Panc1 (cell line): ENCODE results near the gene TLR3.

Source experiments
- POLR2AphosphoS5 ChIP-seq: IDR thresholded peaks from 2 replicates; pipeline ENCODE4 v1.6.1; 2012; ENCODE audit warnings: mild to moderate bottlenecking, low read depth, low read length, moderate library complexity
- TF ChIP-seq, protein P1 (sequence below): fragments of 450-650 bp; IDR thresholded peaks from 2 replicates; pipeline ENCODE4 v1.5.1; 2017; ENCODE audit warnings: mild to moderate bottlenecking
- TF ChIP-seq, protein P2 (sequence below), 2 experiments: IDR thresholded peaks; 2 replicates each; pipeline ENCODE4 v1.6.1; 2011 to 2012; ENCODE audit warnings: low read depth in 2 of 2, control low read depth in 1 of 2, low read length in 1 of 2, mild to moderate bottlenecking in 1 of 2, moderate library complexity in 1 of 2; ENCODE audit not compliant: insufficient read depth in 1 of 2

DNA sequence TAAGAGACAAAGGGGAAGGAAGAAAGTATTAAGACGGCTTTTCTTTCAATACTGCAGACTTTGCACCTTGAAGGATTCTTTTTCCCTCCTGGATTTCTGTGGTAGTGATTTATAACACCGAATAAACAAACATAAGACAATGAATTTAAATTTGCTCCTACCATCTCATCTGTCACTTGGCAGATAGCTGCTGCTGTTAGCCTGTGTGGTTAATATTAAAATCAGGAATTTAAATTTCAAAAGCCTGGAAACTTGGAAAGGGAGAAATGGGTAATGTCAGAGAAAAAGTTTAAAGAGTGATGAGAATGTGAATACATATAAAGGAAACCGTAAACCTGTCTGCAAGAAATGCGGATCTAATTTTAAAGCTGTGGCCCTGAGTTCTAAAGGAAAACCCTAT, 39.0 kb downstream of the TLR3 start:
- TF ChIP-seq, protein P1, sequence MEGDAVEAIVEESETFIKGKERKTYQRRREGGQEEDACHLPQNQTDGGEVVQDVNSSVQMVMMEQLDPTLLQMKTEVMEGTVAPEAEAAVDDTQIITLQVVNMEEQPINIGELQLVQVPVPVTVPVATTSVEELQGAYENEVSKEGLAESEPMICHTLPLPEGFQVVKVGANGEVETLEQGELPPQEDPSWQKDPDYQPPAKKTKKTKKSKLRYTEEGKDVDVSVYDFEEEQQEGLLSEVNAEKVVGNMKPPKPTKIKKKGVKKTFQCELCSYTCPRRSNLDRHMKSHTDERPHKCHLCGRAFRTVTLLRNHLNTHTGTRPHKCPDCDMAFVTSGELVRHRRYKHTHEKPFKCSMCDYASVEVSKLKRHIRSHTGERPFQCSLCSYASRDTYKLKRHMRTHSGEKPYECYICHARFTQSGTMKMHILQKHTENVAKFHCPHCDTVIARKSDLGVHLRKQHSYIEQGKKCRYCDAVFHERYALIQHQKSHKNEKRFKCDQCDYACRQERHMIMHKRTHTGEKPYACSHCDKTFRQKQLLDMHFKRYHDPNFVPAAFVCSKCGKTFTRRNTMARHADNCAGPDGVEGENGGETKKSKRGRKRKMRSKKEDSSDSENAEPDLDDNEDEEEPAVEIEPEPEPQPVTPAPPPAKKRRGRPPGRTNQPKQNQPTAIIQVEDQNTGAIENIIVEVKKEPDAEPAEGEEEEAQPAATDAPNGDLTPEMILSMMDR = no peak
- no peak for TF ChIP-seq POLR2AphosphoS5
- TF ChIP-seq, protein P2, sequence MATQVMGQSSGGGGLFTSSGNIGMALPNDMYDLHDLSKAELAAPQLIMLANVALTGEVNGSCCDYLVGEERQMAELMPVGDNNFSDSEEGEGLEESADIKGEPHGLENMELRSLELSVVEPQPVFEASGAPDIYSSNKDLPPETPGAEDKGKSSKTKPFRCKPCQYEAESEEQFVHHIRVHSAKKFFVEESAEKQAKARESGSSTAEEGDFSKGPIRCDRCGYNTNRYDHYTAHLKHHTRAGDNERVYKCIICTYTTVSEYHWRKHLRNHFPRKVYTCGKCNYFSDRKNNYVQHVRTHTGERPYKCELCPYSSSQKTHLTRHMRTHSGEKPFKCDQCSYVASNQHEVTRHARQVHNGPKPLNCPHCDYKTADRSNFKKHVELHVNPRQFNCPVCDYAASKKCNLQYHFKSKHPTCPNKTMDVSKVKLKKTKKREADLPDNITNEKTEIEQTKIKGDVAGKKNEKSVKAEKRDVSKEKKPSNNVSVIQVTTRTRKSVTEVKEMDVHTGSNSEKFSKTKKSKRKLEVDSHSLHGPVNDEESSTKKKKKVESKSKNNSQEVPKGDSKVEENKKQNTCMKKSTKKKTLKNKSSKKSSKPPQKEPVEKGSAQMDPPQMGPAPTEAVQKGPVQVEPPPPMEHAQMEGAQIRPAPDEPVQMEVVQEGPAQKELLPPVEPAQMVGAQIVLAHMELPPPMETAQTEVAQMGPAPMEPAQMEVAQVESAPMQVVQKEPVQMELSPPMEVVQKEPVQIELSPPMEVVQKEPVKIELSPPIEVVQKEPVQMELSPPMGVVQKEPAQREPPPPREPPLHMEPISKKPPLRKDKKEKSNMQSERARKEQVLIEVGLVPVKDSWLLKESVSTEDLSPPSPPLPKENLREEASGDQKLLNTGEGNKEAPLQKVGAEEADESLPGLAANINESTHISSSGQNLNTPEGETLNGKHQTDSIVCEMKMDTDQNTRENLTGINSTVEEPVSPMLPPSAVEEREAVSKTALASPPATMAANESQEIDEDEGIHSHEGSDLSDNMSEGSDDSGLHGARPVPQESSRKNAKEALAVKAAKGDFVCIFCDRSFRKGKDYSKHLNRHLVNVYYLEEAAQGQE (IDR thresholded peaks at IDR 0.05; ENCODE audit: insufficient read depth in 1 of 2, low read depth in 2 of 2, low read length in 1 of 2) = no peak
